Transverse colon (tissue), 4 donors: ENCODE data around the gene DUSP15.

Experiments used
- POLR2AphosphoS5 ChIP-seq, 3 donors: sonication (generic); formaldehyde crosslinking; IDR thresholded peaks; one replicate each; pipeline ENCODE4 v1.6.1; 2016; ENCODE audit warnings: antibody characterized with exemption in 3 of 3
- TF ChIP-seq, protein P1 (sequence below), 5 experiments: fragments of 200-600 bp in 3 of 5; fragments of 450-650 bp in 2 of 5; sonication (generic) in 3 of 5; IDR thresholded peaks; 1 replicate in 2 of 5; 2 replicates in 3 of 5; pipeline ENCODE4 v1.5.1; 2016 to 2017; ENCODE audit warnings: antibody characterized with exemption in 5 of 5, inconsistent platforms in 3 of 5, mild to moderate bottlenecking in 2 of 5, moderate library complexity in 1 of 5

DNA sequence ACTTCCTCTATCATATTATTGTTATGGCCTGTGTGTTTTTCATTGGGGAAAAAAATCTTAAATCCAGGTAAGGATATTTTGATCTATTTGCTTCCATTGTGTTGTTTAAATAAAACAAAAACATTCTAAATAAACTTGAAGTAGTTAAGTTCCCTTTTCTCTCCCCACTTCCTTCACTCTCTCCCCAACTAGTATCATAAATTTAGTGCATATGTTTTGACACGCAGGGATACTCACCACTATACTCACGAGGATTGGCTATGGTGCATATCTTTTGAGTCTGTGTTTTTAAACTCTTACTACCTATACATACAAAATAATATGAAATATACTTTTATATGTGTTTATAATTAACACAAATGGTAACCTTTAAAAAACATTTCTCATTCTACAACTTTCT is 5.3 kb upstream of the DUSP15 start:
- TF ChIP-seq POLR2AphosphoS5 (IDR thresholded peaks at IDR 0.05): no peak
- TF ChIP-seq, protein P1, sequence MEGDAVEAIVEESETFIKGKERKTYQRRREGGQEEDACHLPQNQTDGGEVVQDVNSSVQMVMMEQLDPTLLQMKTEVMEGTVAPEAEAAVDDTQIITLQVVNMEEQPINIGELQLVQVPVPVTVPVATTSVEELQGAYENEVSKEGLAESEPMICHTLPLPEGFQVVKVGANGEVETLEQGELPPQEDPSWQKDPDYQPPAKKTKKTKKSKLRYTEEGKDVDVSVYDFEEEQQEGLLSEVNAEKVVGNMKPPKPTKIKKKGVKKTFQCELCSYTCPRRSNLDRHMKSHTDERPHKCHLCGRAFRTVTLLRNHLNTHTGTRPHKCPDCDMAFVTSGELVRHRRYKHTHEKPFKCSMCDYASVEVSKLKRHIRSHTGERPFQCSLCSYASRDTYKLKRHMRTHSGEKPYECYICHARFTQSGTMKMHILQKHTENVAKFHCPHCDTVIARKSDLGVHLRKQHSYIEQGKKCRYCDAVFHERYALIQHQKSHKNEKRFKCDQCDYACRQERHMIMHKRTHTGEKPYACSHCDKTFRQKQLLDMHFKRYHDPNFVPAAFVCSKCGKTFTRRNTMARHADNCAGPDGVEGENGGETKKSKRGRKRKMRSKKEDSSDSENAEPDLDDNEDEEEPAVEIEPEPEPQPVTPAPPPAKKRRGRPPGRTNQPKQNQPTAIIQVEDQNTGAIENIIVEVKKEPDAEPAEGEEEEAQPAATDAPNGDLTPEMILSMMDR (IDR thresholded peaks at IDR 0.05): no peak
